Neural progenitor cell (in vitro differentiated cells): ENCODE measurements around the gene TCERG1L.

Experiments
- CTCF ChIP-seq: fragments of 200-600 bp; sonication (generic); IDR thresholded peaks from 2 replicates; pipeline ENCODE4 v1.5.1; 2017; ENCODE audit warnings: antibody characterized with exemption, mild to moderate bottlenecking
- EZH2 ChIP-seq: fragments of 200-600 bp; sonication (generic); IDR thresholded peaks from 2 replicates; pipeline ENCODE4 v1.6.1; 2017; ENCODE audit warnings: antibody characterized with exemption, mild to moderate bottlenecking, moderate library complexity

GRCh38 chr10:131063311-131063710 is 248.2 kb downstream of the TCERG1L start:
- no peak for TF ChIP-seq EZH2
- no peak for TF ChIP-seq CTCF
